Measurements from ENCODE around the gene METAP1D. TPM values are rescaled to one million over a fixed set of nuclear protein-coding genes. Genes with fewer than 3 reads are reported as not detected.
A peak's percentile ranks its signal among the peaks of the same experiment; 100 is the strongest.

Gene METAP1D
- total and polyA plus RNA-seq, 4 donors = 2.5 to 17.8 (median 3.0) TPM

DNA sequence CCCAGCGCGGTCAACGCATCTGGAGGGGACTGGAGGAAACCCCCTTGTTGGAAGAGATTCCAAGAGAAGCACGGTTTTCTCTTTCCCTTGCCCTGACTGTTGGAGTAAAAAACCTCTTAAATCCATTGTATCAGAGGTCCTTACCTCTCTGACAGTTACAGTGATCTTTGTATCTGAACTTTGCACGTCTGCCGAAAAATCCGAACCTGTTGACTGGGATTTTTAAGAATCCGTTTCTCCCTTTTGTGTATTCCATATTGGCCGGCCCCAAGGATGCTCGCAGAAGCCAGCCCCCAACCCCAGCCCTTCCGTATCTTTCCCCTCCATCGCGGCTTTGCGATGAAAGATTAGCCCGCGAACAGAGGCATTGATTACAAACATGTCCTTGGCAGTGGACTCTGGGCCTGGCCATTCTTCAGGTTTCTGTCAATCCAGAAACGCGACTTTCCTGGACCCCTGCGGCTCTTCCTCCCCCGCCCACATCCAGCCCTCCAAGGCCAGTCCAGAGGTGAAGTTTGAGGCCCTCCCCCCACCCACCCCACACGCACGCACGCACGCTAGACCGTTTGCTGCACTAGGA, 81.0 kb downstream of the METAP1D start:
- H3K4me1 ChIP-seq (ENCODE audit: control insufficient read depth in 5 of 5, insufficient read depth in 5 of 5, low read length in 5 of 5) = peaks cover 0 to 15% (median 0%) of the 10 kb centered on the region in 5 donors
- no peak for ATAC-seq (ENCODE audit: insufficient read depth, low FRiP score)
- 13 to 22% methylated on average over 25 of the region's 25 CpGs for WGBS, 2 donors
- peaks cover 0 to 20% (median 0%) of the 10 kb centered on the region in 4 donors for H3K9me3 ChIP-seq (ENCODE audit: control insufficient read depth in 4 of 4, insufficient read depth in 3 of 4, low read length in 3 of 4)
- H3K27ac ChIP-seq (ENCODE audit: low read depth in 1 of 2, low read length in 1 of 2) = no peak overlapping the region
- no peaks in the 10 kb centered on the region for H3K36me3 ChIP-seq (ENCODE audit: control insufficient read depth in 4 of 4, insufficient read depth in 4 of 4, low read length in 4 of 4)
- H3K27me3 ChIP-seq (ENCODE audit: control insufficient read depth in 3 of 3, insufficient read depth in 3 of 3, low read length in 2 of 3) = peaks cover 10 to 95% (median 76%) of the 10 kb centered on the region in 3 donors
- no peak overlapping the region for H3K9ac ChIP-seq (ENCODE audit: insufficient read depth in 1 of 2, low read length in 2 of 2)
- H3K4me3 ChIP-seq = no peak overlapping the region
- peak in 1 of 3 donors; percentile 5 for DNase-seq
- TF ChIP-seq, protein P1, sequence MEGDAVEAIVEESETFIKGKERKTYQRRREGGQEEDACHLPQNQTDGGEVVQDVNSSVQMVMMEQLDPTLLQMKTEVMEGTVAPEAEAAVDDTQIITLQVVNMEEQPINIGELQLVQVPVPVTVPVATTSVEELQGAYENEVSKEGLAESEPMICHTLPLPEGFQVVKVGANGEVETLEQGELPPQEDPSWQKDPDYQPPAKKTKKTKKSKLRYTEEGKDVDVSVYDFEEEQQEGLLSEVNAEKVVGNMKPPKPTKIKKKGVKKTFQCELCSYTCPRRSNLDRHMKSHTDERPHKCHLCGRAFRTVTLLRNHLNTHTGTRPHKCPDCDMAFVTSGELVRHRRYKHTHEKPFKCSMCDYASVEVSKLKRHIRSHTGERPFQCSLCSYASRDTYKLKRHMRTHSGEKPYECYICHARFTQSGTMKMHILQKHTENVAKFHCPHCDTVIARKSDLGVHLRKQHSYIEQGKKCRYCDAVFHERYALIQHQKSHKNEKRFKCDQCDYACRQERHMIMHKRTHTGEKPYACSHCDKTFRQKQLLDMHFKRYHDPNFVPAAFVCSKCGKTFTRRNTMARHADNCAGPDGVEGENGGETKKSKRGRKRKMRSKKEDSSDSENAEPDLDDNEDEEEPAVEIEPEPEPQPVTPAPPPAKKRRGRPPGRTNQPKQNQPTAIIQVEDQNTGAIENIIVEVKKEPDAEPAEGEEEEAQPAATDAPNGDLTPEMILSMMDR (IDR thresholded peaks at IDR 0.05; ENCODE audit: control extremely low read depth, extremely low read depth) = no peak

GRCh38 chr2:172081221-172082022, 81.7 kb downstream of the METAP1D start:
- TF ChIP-seq, protein P1 (IDR thresholded peaks at IDR 0.05; ENCODE audit: control extremely low read depth, extremely low read depth) = no peak
- ATAC-seq (ENCODE audit: insufficient read depth, low FRiP score) (no peak), DNase-seq (peak; percentile 27 to 44 (median 44))
- H3K36me3 ChIP-seq (ENCODE audit: control insufficient read depth in 4 of 4, insufficient read depth in 4 of 4, low read length in 4 of 4) = no peaks in the 10 kb centered on the region
- H3K4me3 ChIP-seq = no peak overlapping the region
- WGBS, 2 donors = 9 to 11% methylated on average over 36 of the region's 36 CpGs
- peaks cover 10 to 98% (median 83%) of the 10 kb centered on the region in 3 donors for H3K27me3 ChIP-seq (ENCODE audit: control insufficient read depth in 3 of 3, insufficient read depth in 3 of 3, low read length in 2 of 3)
- H3K27ac ChIP-seq (ENCODE audit: low read depth in 1 of 2, low read length in 1 of 2) = no peak overlapping the region
- peaks cover 0 to 21% (median 0%) of the 10 kb centered on the region in 4 donors for H3K9me3 ChIP-seq (ENCODE audit: control insufficient read depth in 4 of 4, insufficient read depth in 3 of 4, low read length in 3 of 4)
- no peak overlapping the region for H3K9ac ChIP-seq (ENCODE audit: insufficient read depth in 1 of 2, low read length in 2 of 2)
- H3K4me1 ChIP-seq (ENCODE audit: control insufficient read depth in 5 of 5, insufficient read depth in 5 of 5, low read length in 5 of 5) = peaks cover 0 to 19% (median 0%) of the 10 kb centered on the region in 5 donors

GRCh38 chr2:172082105-172082943, 82.6 kb downstream of the METAP1D start:
- no peaks in the 10 kb centered on the region for H3K36me3 ChIP-seq (ENCODE audit: control insufficient read depth in 4 of 4, insufficient read depth in 4 of 4, low read length in 4 of 4)
- peak in 1 of 3 donors; percentile 23 for DNase-seq
- TF ChIP-seq, protein P1 (IDR thresholded peaks at IDR 0.05; ENCODE audit: control extremely low read depth, extremely low read depth) = no peak
- ATAC-seq (ENCODE audit: insufficient read depth, low FRiP score) = no peak
- H3K27me3 ChIP-seq (ENCODE audit: control insufficient read depth in 3 of 3, insufficient read depth in 3 of 3, low read length in 2 of 3) = peaks cover 10 to 98% (median 89%) of the 10 kb centered on the region in 3 donors
- 10 to 11% methylated on average over 14 of the region's 14 CpGs for WGBS, 2 donors
- H3K9me3 ChIP-seq (ENCODE audit: control insufficient read depth in 4 of 4, insufficient read depth in 3 of 4, low read length in 3 of 4) = peaks cover 0 to 21% (median 0%) of the 10 kb centered on the region in 4 donors
- peaks cover 0 to 22% (median 0%) of the 10 kb centered on the region in 5 donors for H3K4me1 ChIP-seq (ENCODE audit: control insufficient read depth in 5 of 5, insufficient read depth in 5 of 5, low read length in 5 of 5)
- H3K27ac ChIP-seq (ENCODE audit: low read depth in 1 of 2, low read length in 1 of 2) = no peak overlapping the region
- H3K9ac ChIP-seq (ENCODE audit: insufficient read depth in 1 of 2, low read length in 2 of 2) = no peak overlapping the region
- no peak overlapping the region for H3K4me3 ChIP-seq

All from lung (tissue), 12 donors.